ENCODE data around the gene ZFPM1. TPM values are rescaled to one million over a fixed set of nuclear protein-coding genes. Genes with fewer than 3 reads are reported as not detected.

ZFPM1 gene
- total and polyA plus RNA-seq, 12 donors, result 0.37 to 23.8 (median 3.5) TPM

GRCh38 chr16:88454523-88454947, 1.5 kb downstream of the ZFPM1 start:
- Histone ChIP-seq H3K27me3 (no peaks in the 10 kb centered on the region), H3K4me1 (replicated peaks in 1 of 2) (peaks cover 18 to 42% of the 10 kb centered on the region in 2 donors), H3K36me3 (replicated peaks in 1 of 2) (no peaks in the 10 kb centered on the region), H3K4me3 (peak overlapping the region in 2 of 4 donors; percentile 41 to 88), H3K27ac (peak overlapping the region in 4 of 5 donors; percentile 51 to 87 (median 68)), H3K9me3 (replicated peaks in 1 of 3) (no peaks in the 10 kb centered on the region)
- TF ChIP-seq CTCF (IDR thresholded peaks at IDR 0.05), result peak in 1 of 6 experiments; percentile 22
- TF ChIP-seq POLR2A (IDR thresholded peaks at IDR 0.05), result no peak
- 8 to 22% (median 11%) methylated on average over 5 to 27 of the region's 27 CpGs for WGBS, 4 donors
- DNase-seq, result peak in 6 of 7 donors; percentile 38 to 62 (median 42)
- intact Hi-C loops (cut with DNase I), result no loop called here

- Histone ChIP-seq H3K27me3 (no peaks in the 10 kb centered on the region), H3K4me3 (peak overlapping the region in 3 of 4 donors; percentile 25 to 88 (median 41)), H3K27ac (peak overlapping the region in 4 of 5 donors; percentile 40 to 87 (median 68)), H3K4me1 (replicated peaks in 1 of 2) (peaks cover 18 to 42% of the 10 kb centered on the region in 2 donors), H3K9me3 (replicated peaks in 1 of 3) (no peaks in the 10 kb centered on the region), H3K36me3 (replicated peaks in 1 of 2) (no peaks in the 10 kb centered on the region)
- peak; percentile 48 to 79 (median 68) for DNase-seq
- intact Hi-C loops (cut with DNase I), result no loop called here
- WGBS, 4 donors, result 0 to 1% (median 1%) methylated on average over 14 to 68 of the region's 68 CpGs
- TF ChIP-seq POLR2A (IDR thresholded peaks at IDR 0.05) (no peak), CTCF (IDR thresholded peaks at IDR 0.05) (no peak)
Observed at GRCh38 chr16:88455610-88456355, 2.7 kb downstream of the ZFPM1 start.

GRCh38 chr16:88456356-88457292, 3.5 kb downstream of the ZFPM1 start:
- no peaks in the 10 kb centered on the region for H3K27me3 ChIP-seq
- H3K27ac ChIP-seq, result peak overlapping the region in 1 of 5 donors; percentile 87
- peaks cover 21 to 42% of the 10 kb centered on the region in 2 donors for H3K4me1 ChIP-seq (replicated peaks in 1 of 2)
- no peaks in the 10 kb centered on the region for H3K9me3 ChIP-seq (replicated peaks in 1 of 3)
- DNase-seq, result no peak
- no peaks in the 10 kb centered on the region for H3K36me3 ChIP-seq (replicated peaks in 1 of 2)
- peak overlapping the region in 1 of 4 donors; percentile 88 for H3K4me3 ChIP-seq
- intact Hi-C loops (cut with DNase I), result no loop called here
- no peak for TF ChIP-seq CTCF (IDR thresholded peaks at IDR 0.05)
- no peak for TF ChIP-seq POLR2A (IDR thresholded peaks at IDR 0.05)
- WGBS, 4 donors, result 53 to 81% (median 76%) methylated on average over 6 to 14 of the region's 14 CpGs
